AG04450 (cell line): ENCODE data around the gene KIF6. TPM values are rescaled to one million over a fixed set of nuclear protein-coding genes. Genes with fewer than 3 reads are reported as not detected.

Experiments
- CTCF ChIA-PET: fragments of 300-600, 350-600 bp; formaldehyde crosslinking; extraction: SDS; loops from one replicate; lab custom pipeline; 2022; ENCODE audit warnings: antibody characterized with exemption, inconsistent platforms; lab: Charles Lee
- POLR2A ChIA-PET: fragments of 350-600 bp; formaldehyde crosslinking; extraction: SDS; loops from one replicate; lab custom pipeline; 2021; ENCODE audit warnings: antibody characterized with exemption, inconsistent platforms; lab: Yijun Ruan, JAX
- DNase-seq: peaks from one replicate; pipeline ENCODE4 v3.0.0-alpha.2; 2011; ENCODE audit warnings: low read depth, low spot score
- H3K27ac ChIP-seq: one replicate; pipeline ENCODE4 v1.5.1; 2012; ENCODE audit warnings: low read depth, low read length, control low read depth
- H3K27me3 ChIP-seq: one replicate; pipeline ENCODE4 v1.6.0; 2012; ENCODE audit warnings: low read length; ENCODE audit not compliant: control insufficient read depth, insufficient read depth
- H3K4me3 ChIP-seq: 2 replicates; pipeline ENCODE4 v1.5.1; 2011; ENCODE audit warnings: mild to moderate bottlenecking, low read depth, low read length, control low read depth
- H3K9me3 ChIP-seq: 2 replicates; pipeline ENCODE4 v1.5.1; 2012; ENCODE audit warnings: low read length; ENCODE audit not compliant: control insufficient read depth, insufficient read depth
- CTCF ChIP-seq: IDR thresholded peaks from 2 replicates; pipeline ENCODE4 v1.5.1; 2011; ENCODE audit warnings: low read depth, low read length, control low read depth, inconsistent platforms
- polyA plus RNA-seq: library from polyadenylated mRNA; depleted of rRNA; stranded (reverse); fragments of >200 nt; gene quantifications from 2 replicates; pipeline ENCODE4 v1.2.3, GENCODE V29; 2011

KIF6 gene
- polyA plus RNA-seq, 1 experiment: 0.02 TPM

- ChIA-PET POLR2A (no interaction called here), CTCF (no interaction called here)
- Histone ChIP-seq H3K9me3 (no peaks in the 10 kb centered on the region), H3K4me3 (no peak overlapping the region), H3K27me3 (no peaks in the 10 kb centered on the region), H3K27ac (no peak overlapping the region)
- no peak for TF ChIP-seq CTCF
- DNase-seq: no peak
Measured at GRCh38 chr6:39421383-39422225, 303.6 kb downstream of the KIF6 start.

GRCh38 chr6:39420300-39421265 lies 304.6 kb downstream of the KIF6 start:
- Histone ChIP-seq H3K4me3 (no peak overlapping the region), H3K27me3 (no peaks in the 10 kb centered on the region), H3K27ac (no peak overlapping the region), H3K9me3 (no peaks in the 10 kb centered on the region)
- DNase-seq: no peak
- CTCF ChIA-PET: no interaction called here
- TF ChIP-seq CTCF: no peak
- POLR2A ChIA-PET: no interaction called here

GRCh38 chr6:39419607-39420006 lies 305.6 kb downstream of the KIF6 start:
- H3K4me3 ChIP-seq: no peak overlapping the region
- H3K27ac ChIP-seq: no peak overlapping the region
- DNase-seq: no peak
- H3K27me3 ChIP-seq: no peaks in the 10 kb centered on the region
- ChIA-PET CTCF (interaction anchor here (0.6 kb wide), 1 partner anchor 55 kb away, joined by 4 read pairs; no protein-coding TSS in a partner anchor), POLR2A (no interaction called here)
- no peak for TF ChIP-seq CTCF
- no peaks in the 10 kb centered on the region for H3K9me3 ChIP-seq

GRCh38 chr6:39417440-39417839 lies 307.8 kb downstream of the KIF6 start:
- TF ChIP-seq CTCF: no peak
- ChIA-PET CTCF (no interaction called here), POLR2A (no interaction called here)
- Histone ChIP-seq H3K9me3 (no peaks in the 10 kb centered on the region), H3K4me3 (no peak overlapping the region), H3K27ac (no peak overlapping the region), H3K27me3 (no peaks in the 10 kb centered on the region)
- DNase-seq: no peak

GRCh38 chr6:39416728-39417127 lies 308.5 kb downstream of the KIF6 start:
- no peak for TF ChIP-seq CTCF
- Histone ChIP-seq H3K9me3 (no peaks in the 10 kb centered on the region), H3K27me3 (no peaks in the 10 kb centered on the region), H3K27ac (no peak overlapping the region), H3K4me3 (no peak overlapping the region)
- ChIA-PET CTCF (no interaction called here), POLR2A (no interaction called here)
- no peak for DNase-seq
